ENCODE data around the gene NOP58. TPM values are rescaled to one million over a fixed set of nuclear protein-coding genes. Genes with fewer than 3 reads are reported as not detected.
A peak's percentile ranks its signal among the peaks of the same experiment; 100 is the strongest.

The NOP58 gene, protein sequence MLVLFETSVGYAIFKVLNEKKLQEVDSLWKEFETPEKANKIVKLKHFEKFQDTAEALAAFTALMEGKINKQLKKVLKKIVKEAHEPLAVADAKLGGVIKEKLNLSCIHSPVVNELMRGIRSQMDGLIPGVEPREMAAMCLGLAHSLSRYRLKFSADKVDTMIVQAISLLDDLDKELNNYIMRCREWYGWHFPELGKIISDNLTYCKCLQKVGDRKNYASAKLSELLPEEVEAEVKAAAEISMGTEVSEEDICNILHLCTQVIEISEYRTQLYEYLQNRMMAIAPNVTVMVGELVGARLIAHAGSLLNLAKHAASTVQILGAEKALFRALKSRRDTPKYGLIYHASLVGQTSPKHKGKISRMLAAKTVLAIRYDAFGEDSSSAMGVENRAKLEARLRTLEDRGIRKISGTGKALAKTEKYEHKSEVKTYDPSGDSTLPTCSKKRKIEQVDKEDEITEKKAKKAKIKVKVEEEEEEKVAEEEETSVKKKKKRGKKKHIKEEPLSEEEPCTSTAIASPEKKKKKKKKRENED
- polyA plus RNA-seq (143 and 170 TPM in 2 replicates), polyA minus RNA-seq (87.6 and 123 TPM in 2 replicates)

DNA sequence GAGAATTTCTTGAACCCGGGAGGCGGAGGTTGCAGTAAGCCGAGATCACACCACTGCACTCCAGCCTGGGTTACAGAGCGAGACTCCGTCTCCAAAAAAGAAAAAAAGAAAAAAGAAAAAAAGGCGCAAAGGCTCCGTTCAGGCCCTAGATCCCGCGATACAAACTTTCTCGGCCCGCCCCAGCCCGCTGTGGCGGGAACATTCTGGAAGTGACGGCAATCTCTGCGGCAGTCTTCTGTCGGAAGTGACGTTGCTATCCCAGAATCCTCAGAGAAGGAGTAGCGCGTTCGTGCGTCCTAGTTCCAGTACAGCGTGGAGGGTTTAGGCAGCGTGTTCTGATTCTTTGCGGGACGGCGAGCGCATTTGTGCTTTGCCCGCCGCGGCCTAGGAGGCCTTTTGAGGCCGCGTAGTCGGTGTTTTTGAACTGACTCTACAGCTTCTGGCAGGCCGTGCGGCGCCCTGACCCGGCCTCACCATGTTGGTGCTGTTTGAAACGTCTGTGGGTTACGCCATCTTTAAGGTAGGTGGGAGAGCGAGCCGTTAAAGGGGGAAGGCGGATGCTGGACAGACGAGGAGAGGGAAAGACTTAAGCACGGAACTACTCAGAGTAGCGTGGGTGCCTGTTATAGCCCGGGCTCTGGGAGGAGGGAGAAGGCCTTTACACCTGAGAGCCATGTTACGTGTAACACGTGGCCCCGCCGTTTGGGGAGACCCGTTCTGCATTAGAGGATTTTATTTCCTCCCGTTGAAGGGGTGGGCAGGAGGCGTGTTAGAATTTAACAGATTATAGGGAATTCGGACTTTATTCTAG is at the start of gene NOP58:
NOP58 (plus strand) TSS at position 297 of the 811 bp plus-strand sequence; CDS start at position 476, 179 bp downstream.
- H4K20me1 ChIP-seq (ENCODE audit: insufficient read depth) = no peaks in the 10 kb centered on the region
- H3K79me2 ChIP-seq (replicated peaks; ENCODE audit: insufficient read depth, low read length) = peaks cover 48% of the 10 kb centered on the region
- peak within 1 kb of the TSS; percentile 98 for H3K27ac ChIP-seq (ENCODE audit: low read length)
- H3K27me3 ChIP-seq (ENCODE audit: insufficient read depth, low read depth, low read length) = no peaks in the 10 kb centered on the region
- H2AFZ ChIP-seq (ENCODE audit: low read depth, low read length) = peak within 1 kb of the TSS; percentile 91
- peak within 1 kb of the TSS; percentile 60 for H3K4me2 ChIP-seq (ENCODE audit: low read length)
- H3K9me2 ChIP-seq (ENCODE audit: insufficient read depth, low read length) = no peaks in the 10 kb centered on the region
- TF ChIP-seq, protein P1, sequence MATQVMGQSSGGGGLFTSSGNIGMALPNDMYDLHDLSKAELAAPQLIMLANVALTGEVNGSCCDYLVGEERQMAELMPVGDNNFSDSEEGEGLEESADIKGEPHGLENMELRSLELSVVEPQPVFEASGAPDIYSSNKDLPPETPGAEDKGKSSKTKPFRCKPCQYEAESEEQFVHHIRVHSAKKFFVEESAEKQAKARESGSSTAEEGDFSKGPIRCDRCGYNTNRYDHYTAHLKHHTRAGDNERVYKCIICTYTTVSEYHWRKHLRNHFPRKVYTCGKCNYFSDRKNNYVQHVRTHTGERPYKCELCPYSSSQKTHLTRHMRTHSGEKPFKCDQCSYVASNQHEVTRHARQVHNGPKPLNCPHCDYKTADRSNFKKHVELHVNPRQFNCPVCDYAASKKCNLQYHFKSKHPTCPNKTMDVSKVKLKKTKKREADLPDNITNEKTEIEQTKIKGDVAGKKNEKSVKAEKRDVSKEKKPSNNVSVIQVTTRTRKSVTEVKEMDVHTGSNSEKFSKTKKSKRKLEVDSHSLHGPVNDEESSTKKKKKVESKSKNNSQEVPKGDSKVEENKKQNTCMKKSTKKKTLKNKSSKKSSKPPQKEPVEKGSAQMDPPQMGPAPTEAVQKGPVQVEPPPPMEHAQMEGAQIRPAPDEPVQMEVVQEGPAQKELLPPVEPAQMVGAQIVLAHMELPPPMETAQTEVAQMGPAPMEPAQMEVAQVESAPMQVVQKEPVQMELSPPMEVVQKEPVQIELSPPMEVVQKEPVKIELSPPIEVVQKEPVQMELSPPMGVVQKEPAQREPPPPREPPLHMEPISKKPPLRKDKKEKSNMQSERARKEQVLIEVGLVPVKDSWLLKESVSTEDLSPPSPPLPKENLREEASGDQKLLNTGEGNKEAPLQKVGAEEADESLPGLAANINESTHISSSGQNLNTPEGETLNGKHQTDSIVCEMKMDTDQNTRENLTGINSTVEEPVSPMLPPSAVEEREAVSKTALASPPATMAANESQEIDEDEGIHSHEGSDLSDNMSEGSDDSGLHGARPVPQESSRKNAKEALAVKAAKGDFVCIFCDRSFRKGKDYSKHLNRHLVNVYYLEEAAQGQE (IDR thresholded peaks at IDR 0.05; ENCODE audit: borderline replicate concordance) = peak; percentile 90
- no peak for TF ChIP-seq RAD21 (conservative IDR thresholded peaks at IDR 0.05)
- TF ChIP-seq, protein P2, sequence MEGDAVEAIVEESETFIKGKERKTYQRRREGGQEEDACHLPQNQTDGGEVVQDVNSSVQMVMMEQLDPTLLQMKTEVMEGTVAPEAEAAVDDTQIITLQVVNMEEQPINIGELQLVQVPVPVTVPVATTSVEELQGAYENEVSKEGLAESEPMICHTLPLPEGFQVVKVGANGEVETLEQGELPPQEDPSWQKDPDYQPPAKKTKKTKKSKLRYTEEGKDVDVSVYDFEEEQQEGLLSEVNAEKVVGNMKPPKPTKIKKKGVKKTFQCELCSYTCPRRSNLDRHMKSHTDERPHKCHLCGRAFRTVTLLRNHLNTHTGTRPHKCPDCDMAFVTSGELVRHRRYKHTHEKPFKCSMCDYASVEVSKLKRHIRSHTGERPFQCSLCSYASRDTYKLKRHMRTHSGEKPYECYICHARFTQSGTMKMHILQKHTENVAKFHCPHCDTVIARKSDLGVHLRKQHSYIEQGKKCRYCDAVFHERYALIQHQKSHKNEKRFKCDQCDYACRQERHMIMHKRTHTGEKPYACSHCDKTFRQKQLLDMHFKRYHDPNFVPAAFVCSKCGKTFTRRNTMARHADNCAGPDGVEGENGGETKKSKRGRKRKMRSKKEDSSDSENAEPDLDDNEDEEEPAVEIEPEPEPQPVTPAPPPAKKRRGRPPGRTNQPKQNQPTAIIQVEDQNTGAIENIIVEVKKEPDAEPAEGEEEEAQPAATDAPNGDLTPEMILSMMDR (IDR thresholded peaks at IDR 0.05; ENCODE audit: poor library complexity, severe bottlenecking) = no peak
- no peak for TF ChIP-seq EZH2 (IDR thresholded peaks at IDR 0.05; ENCODE audit: borderline replicate concordance, insufficient read depth, low read length, poor library complexity, severe bottlenecking)
- peak; percentile 75 for TF ChIP-seq EP300 (conservative IDR thresholded peaks at IDR 0.05; ENCODE audit: poor library complexity, severe bottlenecking)
- TF ChIP-seq POLR2AphosphoS5 (IDR thresholded peaks at IDR 0.05) = peak; percentile 97
- TF ChIP-seq TAF1 (IDR thresholded peaks at IDR 0.05; ENCODE audit: low read depth) = peak; percentile 75
- peak; percentile 19 for TF ChIP-seq SMC3 (conservative IDR thresholded peaks at IDR 0.05; ENCODE audit: poor library complexity)
- TF ChIP-seq MXI1 (conservative IDR thresholded peaks at IDR 0.05; ENCODE audit: poor library complexity, severe bottlenecking) = peak; percentile 99
- H3K4me3 ChIP-seq (ENCODE audit: low read length) = peak within 1 kb of the TSS; percentile 94
- peak within 1 kb of the TSS; percentile 91 for H3K9ac ChIP-seq (ENCODE audit: low read length)
- H3K9me3 ChIP-seq (ENCODE audit: low read length) = no peaks in the 10 kb centered on the region
- no peaks in the 10 kb centered on the region for H3K36me3 ChIP-seq (ENCODE audit: insufficient read depth, low read length)
- no peaks in the 10 kb centered on the region for H3F3A ChIP-seq (ENCODE audit: insufficient read depth, low read length, poor library complexity, severe bottlenecking)

DNA sequence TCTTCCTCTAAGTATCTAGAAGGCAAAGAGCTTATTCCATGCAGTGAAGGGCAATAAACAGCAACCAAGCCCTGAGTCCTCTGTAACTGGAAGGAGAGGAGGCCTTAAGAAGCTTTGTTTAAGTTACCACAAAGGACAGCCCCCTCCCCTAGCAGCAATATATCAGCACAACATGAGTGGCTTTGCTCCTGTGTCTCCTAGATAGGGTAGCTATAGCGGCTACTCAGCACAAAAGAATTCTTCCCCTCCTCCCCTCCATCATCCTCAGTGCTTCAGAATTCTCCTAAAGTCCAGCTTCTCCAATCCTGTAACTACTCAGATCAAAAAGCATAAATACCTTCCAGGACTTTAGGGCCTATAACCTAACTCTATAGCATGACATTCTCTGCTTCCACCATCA is 43.7 kb upstream of the NOP58 start:
- Histone ChIP-seq H3K4me3 (ENCODE audit: low read length) (no peak overlapping the region), H3K36me3 (ENCODE audit: insufficient read depth, low read length) (no peaks in the 10 kb centered on the region), H3K79me2 (replicated peaks; ENCODE audit: insufficient read depth, low read length) (peaks cover 52% of the 10 kb centered on the region), H4K20me1 (ENCODE audit: insufficient read depth) (no peaks in the 10 kb centered on the region), H3K4me2 (ENCODE audit: low read length) (no peak overlapping the region), H3K27ac (ENCODE audit: low read length) (no peak overlapping the region), H3F3A (ENCODE audit: insufficient read depth, low read length, poor library complexity, severe bottlenecking) (no peaks in the 10 kb centered on the region), H3K9me3 (ENCODE audit: low read length) (no peaks in the 10 kb centered on the region), H2AFZ (ENCODE audit: low read depth, low read length) (no peak overlapping the region), H3K9me2 (ENCODE audit: insufficient read depth, low read length) (no peaks in the 10 kb centered on the region), H3K27me3 (ENCODE audit: insufficient read depth, low read depth, low read length) (no peaks in the 10 kb centered on the region), H3K9ac (ENCODE audit: low read length) (no peak overlapping the region)
- TF ChIP-seq SMC3 (conservative IDR thresholded peaks at IDR 0.05; ENCODE audit: poor library complexity) = no peak
- TF ChIP-seq POLR2AphosphoS5 (IDR thresholded peaks at IDR 0.05) = no peak
- no peak for TF ChIP-seq RAD21 (conservative IDR thresholded peaks at IDR 0.05)
